ENCODE results near the gene DPYD. TPM values are rescaled to one million over a fixed set of nuclear protein-coding genes. Genes with fewer than 3 reads are reported as not detected.

DPYD gene
- total and polyA plus RNA-seq, 10 of the 15 experiments (the other 5 are each of a cell fraction or from before 2014, with no cell fraction given) = 5.7 to 23.8 (median 10.2) TPM

DNA sequence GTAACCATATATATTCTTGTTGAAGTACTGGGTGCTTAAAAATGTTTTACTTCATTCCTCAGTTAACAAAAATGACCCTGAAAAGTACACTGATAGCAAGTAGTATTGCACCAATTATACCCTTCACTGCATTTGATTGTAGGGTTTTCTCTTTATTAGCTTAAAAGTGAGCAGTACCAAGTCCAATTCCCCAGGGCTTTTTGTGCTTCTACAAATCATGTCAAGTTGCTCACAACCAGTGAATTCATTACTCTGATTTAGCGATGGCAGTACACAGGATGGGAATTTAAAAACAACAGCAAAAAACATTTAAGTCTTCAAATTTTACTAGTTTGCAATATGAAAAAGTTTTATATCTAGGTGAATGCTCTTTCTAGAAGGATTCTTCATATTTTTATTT lies 762.8 kb downstream of the DPYD start:
- H3K4me3 ChIP-seq = no peak overlapping the region
- SMC1A ChIA-PET (ENCODE audit: uncharacterized antibody, unreplicated experiment) = interaction anchor here (0.6 to 1.6 kb wide), 3 partner anchors 8 to 28 kb away, joined by 3 to 4 read pairs (median 3); no protein-coding TSS in a partner anchor
- H3K9ac ChIP-seq (ENCODE audit: control insufficient read depth, insufficient read depth, low read length) = no peak overlapping the region
- peaks cover 6% of the 10 kb centered on the region for H3K4me1 ChIP-seq (ENCODE audit: control insufficient read depth, insufficient read depth, low read length)
- ATAC-seq = no peak
- H3K36me3 ChIP-seq (ENCODE audit: control insufficient read depth in 2 of 2, insufficient read depth in 2 of 2, low read length in 1 of 2) = no peaks in the 10 kb centered on the region
- CTCF ChIA-PET = interaction anchor here (1.0 to 2.1 kb wide), 3 partner anchors 17 to 27 kb away, joined by 3 to 5 read pairs (median 3); no protein-coding TSS in a partner anchor
- POLR2A ChIA-PET = no interaction called here
- H3K4me2 ChIP-seq (ENCODE audit: control insufficient read depth, insufficient read depth) = no peak overlapping the region
- no TSS peak for BruUV-seq (replicated peaks)
- H3K79me2 ChIP-seq (ENCODE audit: control insufficient read depth, insufficient read depth, low read length) = no peaks in the 10 kb centered on the region
- no peak overlapping the region for H2AFZ ChIP-seq (ENCODE audit: control insufficient read depth, low read depth, low read length)
- no peak for DNase-seq (ENCODE audit: low read depth, low spot score)
- intact Hi-C loops (cut with micrococcal nuclease; ENCODE audit: unreplicated experiment) (no loop called here), in situ Hi-C loops (cut with MboI) (no loop called here)
- 24% methylated on average over 1 of the region's 1 CpG for WGBS (ENCODE audit: insufficient coverage, insufficient replicate concordance, low lambda C conversion rate, missing lambda C conversion rate)
- RAD21 ChIA-PET (ENCODE audit: unreplicated experiment) = no interaction called here
- H3K9me3 ChIP-seq (replicated peaks; ENCODE audit: control insufficient read depth, insufficient read depth, low read length) = no peaks in the 10 kb centered on the region; the same call in 1 of the 3 replicates
- no peaks in the 10 kb centered on the region for H4K20me1 ChIP-seq (ENCODE audit: control insufficient read depth, insufficient read depth)
- no peak for FAIRE-seq
- H3K27ac ChIP-seq (ENCODE audit: control insufficient read depth, insufficient read depth) = no peak overlapping the region
- H3K27me3 ChIP-seq (replicated peaks in 1 of 2; ENCODE audit: control insufficient read depth in 2 of 2, insufficient read depth in 2 of 2, low read length in 1 of 2) = no peaks in the 10 kb centered on the region
- TF ChIP-seq, protein P1, sequence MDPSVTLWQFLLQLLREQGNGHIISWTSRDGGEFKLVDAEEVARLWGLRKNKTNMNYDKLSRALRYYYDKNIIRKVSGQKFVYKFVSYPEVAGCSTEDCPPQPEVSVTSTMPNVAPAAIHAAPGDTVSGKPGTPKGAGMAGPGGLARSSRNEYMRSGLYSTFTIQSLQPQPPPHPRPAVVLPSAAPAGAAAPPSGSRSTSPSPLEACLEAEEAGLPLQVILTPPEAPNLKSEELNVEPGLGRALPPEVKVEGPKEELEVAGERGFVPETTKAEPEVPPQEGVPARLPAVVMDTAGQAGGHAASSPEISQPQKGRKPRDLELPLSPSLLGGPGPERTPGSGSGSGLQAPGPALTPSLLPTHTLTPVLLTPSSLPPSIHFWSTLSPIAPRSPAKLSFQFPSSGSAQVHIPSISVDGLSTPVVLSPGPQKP (IDR thresholded peaks at IDR 0.05; ENCODE audit: low read depth, low read length) = no peak
- TF ChIP-seq ZNF622 (IDR thresholded peaks at IDR 0.05) (no peak), ZBTB33 (IDR thresholded peaks at IDR 0.05) (no peak), MEF2B (IDR thresholded peaks at IDR 0.05; ENCODE audit: partially characterized antibody, poor library complexity, severe bottlenecking) (no peak), LARP7 (IDR thresholded peaks at IDR 0.05) (no peak), ZZZ3 (IDR thresholded peaks at IDR 0.05; ENCODE audit: control insufficient read depth, insufficient read length, low read depth) (no peak), CBX3 (IDR thresholded peaks at IDR 0.05; ENCODE audit: borderline replicate concordance, low read depth) (no peak), CHD1 (IDR thresholded peaks at IDR 0.05; ENCODE audit: low read depth, low read length) (no peak), ZBTB11 (CRISPR knock-in tag; IDR thresholded peaks at IDR 0.05) (no peak), ZNF384 (IDR thresholded peaks at IDR 0.05; ENCODE audit: borderline replicate concordance, low read depth, low read length) (no peak), BHLHE40 (IDR thresholded peaks at IDR 0.05; ENCODE audit: borderline replicate concordance in 1 of 2, low read depth in 2 of 2, low read length in 1 of 2) (no peak), POLR2AphosphoS5 (IDR thresholded peaks at IDR 0.05; ENCODE audit: low read length) (no peak), KAT2A (conservative IDR thresholded peaks at IDR 0.05; ENCODE audit: control insufficient read depth, low read depth, low read length) (no peak)
- TF ChIP-seq, protein P2, sequence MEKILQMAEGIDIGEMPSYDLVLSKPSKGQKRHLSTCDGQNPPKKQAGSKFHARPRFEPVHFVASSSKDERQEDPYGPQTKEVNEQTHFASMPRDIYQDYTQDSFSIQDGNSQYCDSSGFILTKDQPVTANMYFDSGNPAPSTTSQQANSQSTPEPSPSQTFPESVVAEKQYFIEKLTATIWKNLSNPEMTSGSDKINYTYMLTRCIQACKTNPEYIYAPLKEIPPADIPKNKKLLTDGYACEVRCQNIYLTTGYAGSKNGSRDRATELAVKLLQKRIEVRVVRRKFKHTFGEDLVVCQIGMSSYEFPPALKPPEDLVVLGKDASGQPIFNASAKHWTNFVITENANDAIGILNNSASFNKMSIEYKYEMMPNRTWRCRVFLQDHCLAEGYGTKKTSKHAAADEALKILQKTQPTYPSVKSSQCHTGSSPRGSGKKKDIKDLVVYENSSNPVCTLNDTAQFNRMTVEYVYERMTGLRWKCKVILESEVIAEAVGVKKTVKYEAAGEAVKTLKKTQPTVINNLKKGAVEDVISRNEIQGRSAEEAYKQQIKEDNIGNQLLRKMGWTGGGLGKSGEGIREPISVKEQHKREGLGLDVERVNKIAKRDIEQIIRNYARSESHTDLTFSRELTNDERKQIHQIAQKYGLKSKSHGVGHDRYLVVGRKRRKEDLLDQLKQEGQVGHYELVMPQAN (conservative IDR thresholded peaks at IDR 0.05) = no peak
- TF ChIP-seq, protein P3, sequence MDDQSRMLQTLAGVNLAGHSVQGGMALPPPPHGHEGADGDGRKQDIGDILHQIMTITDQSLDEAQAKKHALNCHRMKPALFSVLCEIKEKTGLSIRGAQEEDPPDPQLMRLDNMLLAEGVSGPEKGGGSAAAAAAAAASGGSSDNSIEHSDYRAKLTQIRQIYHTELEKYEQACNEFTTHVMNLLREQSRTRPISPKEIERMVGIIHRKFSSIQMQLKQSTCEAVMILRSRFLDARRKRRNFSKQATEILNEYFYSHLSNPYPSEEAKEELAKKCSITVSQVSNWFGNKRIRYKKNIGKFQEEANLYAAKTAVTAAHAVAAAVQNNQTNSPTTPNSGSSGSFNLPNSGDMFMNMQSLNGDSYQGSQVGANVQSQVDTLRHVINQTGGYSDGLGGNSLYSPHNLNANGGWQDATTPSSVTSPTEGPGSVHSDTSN (IDR thresholded peaks at IDR 0.05; ENCODE audit: insufficient replicate concordance, low read depth, low read length) = no peak

Measured in GM12878 (cell line).